Thoracic aorta (tissue), 2 donors: ENCODE measurements around the gene CDKN2AIP. TPM values are rescaled to one million over a fixed set of nuclear protein-coding genes. Genes with fewer than 3 reads are reported as not detected.

Experiments used
- ATAC-seq: fragments of 150-250 bp; one replicate; pipeline ENCODE4 v1.8.0; 2017; ENCODE audit warnings: low read depth; ENCODE audit not compliant: insufficient number of reproducible peaks, low FRiP score
- DNase-seq: peaks from one replicate; pipeline ENCODE4 v3.0.0-alpha.2; 2020; ENCODE audit warnings: low spot score
- H3K27ac ChIP-seq, 2 donors: fragments of 200-600 bp; sonication (generic); 1 replicate in 1 of 2; 2 replicates in 1 of 2; pipeline ENCODE4 v1.5.1; 2016; ENCODE audit warnings: mild to moderate bottlenecking in 2 of 2, moderate library complexity in 2 of 2
- H3K27me3 ChIP-seq: fragments of 200-600 bp; sonication (generic); replicated peaks from 2 replicates; pipeline ENCODE4 v1.6.0; 2016; ENCODE audit warnings: mild to moderate bottlenecking; ENCODE audit not compliant: insufficient read depth
- H3K36me3 ChIP-seq: fragments of 200-600 bp; sonication (generic); one replicate; pipeline ENCODE4 v1.5.1; 2016
- H3K4me1 ChIP-seq, 2 donors: fragments of 200-600 bp; sonication (generic); 1 replicate in 1 of 2; 2 replicates in 1 of 2; pipeline versions ENCODE4 v1.5.1 to v1.6.0; 2016; ENCODE audit warnings: low read depth in 2 of 2, mild to moderate bottlenecking in 1 of 2; ENCODE audit not compliant: control insufficient read depth in 1 of 2
- H3K4me3 ChIP-seq: fragments of 200-600 bp; sonication (generic); 2 replicates; pipeline ENCODE4 v1.5.1; 2016; ENCODE audit warnings: mild to moderate bottlenecking
- H3K9me3 ChIP-seq: fragments of 200-600 bp; sonication (generic); 2 replicates; pipeline ENCODE4 v1.5.1; 2016
- CTCF ChIP-seq: fragments of 200-600 bp; sonication (generic); IDR thresholded peaks from one replicate; pipeline ENCODE4 v1.5.1; 2019; ENCODE audit warnings: antibody characterized with exemption
- total RNA-seq, 2 donors: library from RNA; depleted of rRNA; stranded (reverse); fragments of >200 nt; gene quantifications; one replicate each; pipeline versions ENCODE4 v1.1.0 to v1.2.3, GENCODE V29; 2016

CDKN2AIP gene
- total RNA-seq, 2 donors from 2014 or later: 12.9 to 20.5 TPM

GRCh38 chr4:183483997-183484396 is 39.6 kb downstream of the CDKN2AIP start:
- Histone ChIP-seq H3K36me3 (no peaks in the 10 kb centered on the region), H3K27ac (no peak overlapping the region), H3K4me3 (no peak overlapping the region), H3K27me3 (no peaks in the 10 kb centered on the region), H3K4me1 (no peaks in the 10 kb centered on the region), H3K9me3 (no peaks in the 10 kb centered on the region)
- TF ChIP-seq CTCF: no peak
- DNase-seq (no peak), ATAC-seq (no peak)

GRCh38 chr4:183485411-183486160 is 41.1 kb downstream of the CDKN2AIP start:
- Histone ChIP-seq H3K27me3 (no peaks in the 10 kb centered on the region), H3K36me3 (no peaks in the 10 kb centered on the region), H3K4me3 (no peak overlapping the region), H3K9me3 (no peaks in the 10 kb centered on the region), H3K4me1 (no peaks in the 10 kb centered on the region), H3K27ac (no peak overlapping the region)
- ATAC-seq (no peak), DNase-seq (no peak)
- no peak for TF ChIP-seq CTCF

- TF ChIP-seq CTCF: no peak
- H3K27me3 ChIP-seq: no peaks in the 10 kb centered on the region
- ATAC-seq: no peak
- no peak overlapping the region for H3K4me3 ChIP-seq
- no peaks in the 10 kb centered on the region for H3K36me3 ChIP-seq
- no peaks in the 10 kb centered on the region for H3K9me3 ChIP-seq
- no peak for DNase-seq
- H3K4me1 ChIP-seq: no peaks in the 10 kb centered on the region
- no peak overlapping the region for H3K27ac ChIP-seq
Measured at GRCh38 chr4:183492791-183493222, 48.4 kb downstream of the CDKN2AIP start.

- no peak overlapping the region for H3K4me3 ChIP-seq
- no peaks in the 10 kb centered on the region for H3K27me3 ChIP-seq
- TF ChIP-seq CTCF: no peak
- H3K4me1 ChIP-seq: no peaks in the 10 kb centered on the region
- no peak overlapping the region for H3K27ac ChIP-seq
- no peaks in the 10 kb centered on the region for H3K9me3 ChIP-seq
- H3K36me3 ChIP-seq: no peaks in the 10 kb centered on the region
- ATAC-seq: no peak
- no peak for DNase-seq
Measured at GRCh38 chr4:183493246-183493645, 48.8 kb downstream of the CDKN2AIP start.

GRCh38 chr4:183495184-183495583 is 50.7 kb downstream of the CDKN2AIP start:
- no peak overlapping the region for H3K27ac ChIP-seq
- H3K9me3 ChIP-seq: no peaks in the 10 kb centered on the region
- no peak for TF ChIP-seq CTCF
- H3K4me1 ChIP-seq: no peaks in the 10 kb centered on the region
- no peak overlapping the region for H3K4me3 ChIP-seq
- DNase-seq: no peak
- no peaks in the 10 kb centered on the region for H3K36me3 ChIP-seq
- no peak for ATAC-seq
- no peaks in the 10 kb centered on the region for H3K27me3 ChIP-seq

Other genes with a start within 250 kb of the CDKN2AIP start
- gene CLDN22, start 124.4 kb upstream of the CDKN2AIP start, total RNA-seq: not detected
- not detected for gene CLDN24, start 122.2 kb upstream of the CDKN2AIP start, total RNA-seq
- 1 to 10 TPM; 3.0 to 7.9 TPM for gene ING2, start 60.4 kb downstream of the CDKN2AIP start, total RNA-seq
- 10 to 100 TPM; 15.2 to 35.6 TPM for gene RWDD4, start 214.5 kb downstream of the CDKN2AIP start, total RNA-seq
- 10 to 100 TPM; 41.6 to 65.3 TPM for gene TRAPPC11, start 214.7 kb downstream of the CDKN2AIP start, total RNA-seq